ENCODE measurements around the gene AASDH. TPM values are rescaled to one million over a fixed set of nuclear protein-coding genes. Genes with fewer than 3 reads are reported as not detected.

The AASDH gene
- total and polyA plus RNA-seq, 9 donors, result 5.0 to 16.7 (median 10.1) TPM

- Histone ChIP-seq H3K4me1 (ENCODE audit: insufficient read depth) (no peaks in the 10 kb centered on the region), H3K36me3 (no peaks in the 10 kb centered on the region), H3K9me3 (no peaks in the 10 kb centered on the region), H3K27me3 (no peaks in the 10 kb centered on the region), H3K4me3 (no peak overlapping the region), H3K27ac (no peak overlapping the region)
- 85 to 98% (median 92%) methylated on average over 3 of the region's 3 CpGs for WGBS, 3 donors
- TF ChIP-seq POLR2A (IDR thresholded peaks at IDR 0.05) (no peak), CTCF (IDR thresholded peaks at IDR 0.05) (no peak), EP300 (IDR thresholded peaks at IDR 0.05) (no peak)
- DNase-seq, result no peak
- intact Hi-C loops (cut with DNase I), result no loop called here
Measured at GRCh38 chr4:56307423-56307822, 79.9 kb downstream of the AASDH start.

GRCh38 chr4:56305390-56305789 lies 81.9 kb downstream of the AASDH start:
- H3K4me3 ChIP-seq, result no peak overlapping the region
- TF ChIP-seq EP300 (IDR thresholded peaks at IDR 0.05) (no peak), CTCF (IDR thresholded peaks at IDR 0.05) (no peak), POLR2A (IDR thresholded peaks at IDR 0.05) (no peak)
- intact Hi-C loops (cut with DNase I), result no loop called here
- H3K9me3 ChIP-seq, result no peaks in the 10 kb centered on the region
- WGBS, 3 donors, result 80 to 89% (median 88%) methylated on average over 1 of the region's 1 CpG
- no peak overlapping the region for H3K27ac ChIP-seq
- H3K4me1 ChIP-seq (ENCODE audit: insufficient read depth), result peaks cover 3% of the 10 kb centered on the region
- H3K27me3 ChIP-seq, result no peaks in the 10 kb centered on the region
- H3K36me3 ChIP-seq, result no peaks in the 10 kb centered on the region
- no peak for DNase-seq

- intact Hi-C loops (cut with DNase I), result no loop called here
- no peak for DNase-seq
- Histone ChIP-seq H3K27ac (no peak overlapping the region), H3K36me3 (no peaks in the 10 kb centered on the region), H3K9me3 (no peaks in the 10 kb centered on the region), H3K27me3 (no peaks in the 10 kb centered on the region), H3K4me3 (no peak overlapping the region), H3K4me1 (ENCODE audit: insufficient read depth) (peaks cover 3% of the 10 kb centered on the region)
- WGBS, 3 donors, result 69 to 80% (median 74%) methylated on average over 2 of the region's 2 CpGs
- no peak for TF ChIP-seq POLR2A (IDR thresholded peaks at IDR 0.05)
- no peak for TF ChIP-seq EP300 (IDR thresholded peaks at IDR 0.05)
- TF ChIP-seq CTCF (IDR thresholded peaks at IDR 0.05), result no peak
Measured at GRCh38 chr4:56303921-56304320, 83.4 kb downstream of the AASDH start.

- no peak for TF ChIP-seq EP300 (IDR thresholded peaks at IDR 0.05)
- no peak for TF ChIP-seq CTCF (IDR thresholded peaks at IDR 0.05)
- no peak for TF ChIP-seq POLR2A (IDR thresholded peaks at IDR 0.05)
- 43 to 63% (median 49%) methylated on average over 3 of the region's 3 CpGs for WGBS, 3 donors
- peaks cover 3% of the 10 kb centered on the region for H3K4me1 ChIP-seq (ENCODE audit: insufficient read depth)
- H3K36me3 ChIP-seq, result no peaks in the 10 kb centered on the region
- no peak overlapping the region for H3K4me3 ChIP-seq
- H3K27me3 ChIP-seq, result no peaks in the 10 kb centered on the region
- intact Hi-C loops (cut with DNase I), result no loop called here
- H3K27ac ChIP-seq, result no peak overlapping the region
- DNase-seq, result no peak
- no peaks in the 10 kb centered on the region for H3K9me3 ChIP-seq
Measured at GRCh38 chr4:56302760-56303159, 84.5 kb downstream of the AASDH start.
